Measurements from ENCODE around the gene HGS. TPM values are rescaled to one million over a fixed set of nuclear protein-coding genes. Genes with fewer than 3 reads are reported as not detected.

The HGS gene
- total and polyA plus RNA-seq, 2 of the 13 experiments (the other 11 are each of a cell fraction or from before 2014, with no cell fraction given), result 73.3 to 78.1 TPM

- TF ChIP-seq AKAP8 (CRISPR knock-in tag; IDR thresholded peaks at IDR 0.05) (peak; percentile 70; the same call in 1 of the 2 replicates), RNF219 (CRISPR knock-in tag; IDR thresholded peaks at IDR 0.05) (no peak), SMARCE1 (IDR thresholded peaks at IDR 0.05; ENCODE audit: borderline replicate concordance) (no peak), ARNTL (CRISPR knock-in tag; IDR thresholded peaks at IDR 0.05) (no peak; the same call in 1 of the 2 replicates), ZNF367 (CRISPR knock-in tag; IDR thresholded peaks at IDR 0.05; ENCODE audit: borderline replicate concordance) (no peak), ATM (IDR thresholded peaks at IDR 0.05; ENCODE audit: borderline replicate concordance) (no peak), YEATS2 (CRISPR knock-in tag; IDR thresholded peaks at IDR 0.05; ENCODE audit: borderline replicate concordance) (peak; percentile 61; the same call in 1 of the 2 replicates), ZNF260 (CRISPR knock-in tag; IDR thresholded peaks at IDR 0.05; ENCODE audit: borderline replicate concordance, low read depth) (no peak), CEBPG (CRISPR knock-in tag; IDR thresholded peaks at IDR 0.05) (no peak), ZIK1 (CRISPR knock-in tag; IDR thresholded peaks at IDR 0.05; ENCODE audit: borderline replicate concordance, low read depth) (0 out of 2 replicates have a peak, but pooled peaks have one; percentile 51), PHF5A (CRISPR knock-in tag; IDR thresholded peaks at IDR 0.05; ENCODE audit: low read depth, unreplicated experiment) (peak; percentile 96), DDIT3 (CRISPR knock-in tag; IDR thresholded peaks at IDR 0.05) (no peak), ZC3H4 (CRISPR knock-in tag; IDR thresholded peaks at IDR 0.05; ENCODE audit: borderline replicate concordance) (no peak), IRF2 (CRISPR knock-in tag; IDR thresholded peaks at IDR 0.05) (no peak), NCOA2 (CRISPR knock-in tag; IDR thresholded peaks at IDR 0.05) (peak; percentile 50; the same call in 1 of the 2 replicates), MAZ (IDR thresholded peaks at IDR 0.05; ENCODE audit: borderline replicate concordance, low read depth, low read length) (no peak), MAZ (CRISPR knock-in tag; IDR thresholded peaks at IDR 0.05; ENCODE audit: low read depth) (peak; percentile 77), DMAP1 (CRISPR knock-in tag; IDR thresholded peaks at IDR 0.05) (no peak; the same call in 1 of the 2 replicates), ZFP62 (CRISPR knock-in tag; IDR thresholded peaks at IDR 0.05) (no peak), PAX8 (CRISPR knock-in tag; IDR thresholded peaks at IDR 0.05; ENCODE audit: borderline replicate concordance) (no peak), THYN1 (CRISPR knock-in tag; IDR thresholded peaks at IDR 0.05; ENCODE audit: borderline replicate concordance, low read depth) (no peak)
- TF ChIP-seq, protein P1, sequence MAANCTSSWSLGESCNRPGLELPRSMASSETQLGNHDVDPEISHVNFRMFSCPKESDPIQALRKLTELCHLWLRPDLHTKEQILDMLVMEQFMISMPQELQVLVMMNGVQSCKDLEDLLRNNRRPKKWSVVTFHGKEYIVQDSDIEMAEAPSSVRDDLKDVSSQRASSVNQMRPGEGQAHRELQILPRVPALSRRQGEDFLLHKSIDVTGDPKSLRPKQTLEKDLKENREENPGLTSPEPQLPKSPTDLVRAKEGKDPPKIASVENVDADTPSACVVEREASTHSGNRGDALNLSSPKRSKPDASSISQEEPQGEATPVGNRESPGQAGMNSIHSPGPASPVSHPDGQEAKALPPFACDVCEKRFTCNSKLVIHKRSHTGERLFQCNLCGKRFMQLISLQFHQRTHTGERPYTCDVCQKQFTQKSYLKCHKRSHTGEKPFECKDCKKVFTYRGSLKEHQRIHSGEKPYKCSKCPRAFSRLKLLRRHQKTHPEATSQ (CRISPR knock-in tag; IDR thresholded peaks at IDR 0.05; ENCODE audit: borderline replicate concordance), result no peak
- TF ChIP-seq, protein P2, sequence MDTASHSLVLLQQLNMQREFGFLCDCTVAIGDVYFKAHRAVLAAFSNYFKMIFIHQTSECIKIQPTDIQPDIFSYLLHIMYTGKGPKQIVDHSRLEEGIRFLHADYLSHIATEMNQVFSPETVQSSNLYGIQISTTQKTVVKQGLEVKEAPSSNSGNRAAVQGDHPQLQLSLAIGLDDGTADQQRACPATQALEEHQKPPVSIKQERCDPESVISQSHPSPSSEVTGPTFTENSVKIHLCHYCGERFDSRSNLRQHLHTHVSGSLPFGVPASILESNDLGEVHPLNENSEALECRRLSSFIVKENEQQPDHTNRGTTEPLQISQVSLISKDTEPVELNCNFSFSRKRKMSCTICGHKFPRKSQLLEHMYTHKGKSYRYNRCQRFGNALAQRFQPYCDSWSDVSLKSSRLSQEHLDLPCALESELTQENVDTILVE (CRISPR knock-in tag; IDR thresholded peaks at IDR 0.05), result no peak
- TF ChIP-seq, protein P3, sequence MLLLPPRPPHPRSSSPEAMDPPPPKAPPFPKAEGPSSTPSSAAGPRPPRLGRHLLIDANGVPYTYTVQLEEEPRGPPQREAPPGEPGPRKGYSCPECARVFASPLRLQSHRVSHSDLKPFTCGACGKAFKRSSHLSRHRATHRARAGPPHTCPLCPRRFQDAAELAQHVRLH (CRISPR knock-in tag; IDR thresholded peaks at IDR 0.05; ENCODE audit: borderline replicate concordance, low read depth), result peak; percentile 56; the same call in 1 of the 2 replicates
- TF ChIP-seq, protein P4, sequence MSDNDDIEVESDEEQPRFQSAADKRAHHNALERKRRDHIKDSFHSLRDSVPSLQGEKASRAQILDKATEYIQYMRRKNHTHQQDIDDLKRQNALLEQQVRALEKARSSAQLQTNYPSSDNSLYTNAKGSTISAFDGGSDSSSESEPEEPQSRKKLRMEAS (IDR thresholded peaks at IDR 0.05), result peak; percentile 40; the same call in 1 of the 2 replicates
Observed at GRCh38 chr17:81733507-81734404, 49.9 kb downstream of the HGS start (continued).
